DMS153 (cell line): ENCODE measurements around the gene CABCOCO1.

Source experiments
- DNase-seq: peaks from one replicate; lab custom pipeline; 2025; lab: John Stamatoyannopoulos, UW

Gene CABCOCO1

GRCh38 chr10:61757001-61757400 lies 94.3 kb downstream of the CABCOCO1 start:
- no peak for DNase-seq

- no peak for DNase-seq
Observed at GRCh38 chr10:61757525-61758397, 95.0 kb downstream of the CABCOCO1 start.

GRCh38 chr10:61758433-61758832 lies 95.7 kb downstream of the CABCOCO1 start:
- no peak for DNase-seq

GRCh38 chr10:61759751-61760150 lies 97.0 kb downstream of the CABCOCO1 start:
- DNase-seq = no peak

- no peak for DNase-seq
Observed at GRCh38 chr10:61760943-61761824, 98.5 kb downstream of the CABCOCO1 start.

GRCh38 chr10:61761825-61762217 lies 99.1 kb downstream of the CABCOCO1 start:
- no peak for DNase-seq

GRCh38 chr10:61763778-61764177 lies 101.0 kb downstream of the CABCOCO1 start:
- DNase-seq = no peak

GRCh38 chr10:61764486-61764885 lies 101.8 kb downstream of the CABCOCO1 start:
- no peak for DNase-seq

- no peak for DNase-seq
Observed at GRCh38 chr10:61765176-61766087, 102.7 kb downstream of the CABCOCO1 start.

GRCh38 chr10:61766927-61767326 lies 104.2 kb downstream of the CABCOCO1 start:
- no peak for DNase-seq

- no peak for DNase-seq
Observed at GRCh38 chr10:61774031-61774430, 111.3 kb downstream of the CABCOCO1 start.

- DNase-seq = no peak
Observed at GRCh38 chr10:61775111-61775510, 112.4 kb downstream of the CABCOCO1 start.

GRCh38 chr10:61776615-61777266 lies 114.0 kb downstream of the CABCOCO1 start:
- no peak for DNase-seq

- DNase-seq = no peak
Observed at GRCh38 chr10:61778137-61778536, 115.4 kb downstream of the CABCOCO1 start.

GRCh38 chr10:61779276-61779675 lies 116.5 kb downstream of the CABCOCO1 start:
- no peak for DNase-seq

GRCh38 chr10:61779950-61780659 lies 117.4 kb downstream of the CABCOCO1 start:
- no peak for DNase-seq

- DNase-seq = no peak
Observed at GRCh38 chr10:61780732-61781131, 118.0 kb downstream of the CABCOCO1 start.

GRCh38 chr10:61781969-61782403 lies 119.3 kb downstream of the CABCOCO1 start:
- no peak for DNase-seq

- no peak for DNase-seq
Observed at GRCh38 chr10:61784354-61785133, 121.8 kb downstream of the CABCOCO1 start.
